Caco-2 (cell line): Measurements from ENCODE around the gene ABCA5. TPM values are rescaled to one million over a fixed set of nuclear protein-coding genes. Genes with fewer than 3 reads are reported as not detected.

Experiments
- BruUV-seq: library from RNA; stranded (reverse); fragments of 400-500 nt; replicated peaks from 2 replicates; lab custom pipeline; 2021; lab: Mats Ljungman, UMichigan
- CTCF ChIA-PET: fragments of 300-600 bp; sonication (Branson Sonifier 250); formaldehyde crosslinking; loops from one replicate; lab custom pipeline; 2022; ENCODE audit warnings: antibody characterized with exemption; lab: Charles Lee
- POLR2A ChIA-PET: fragments of 300-600 bp; sonication (Branson Sonifier 250); formaldehyde crosslinking; loops from one replicate; lab custom pipeline; 2022; ENCODE audit warnings: antibody characterized with exemption; lab: Charles Lee
- DNase-seq, 2 experiments: peaks; one replicate each; pipeline versions ENCODE4 v3.0.0 to v3.0.0-alpha.2; 2020 to 2022
- H3K27me3 ChIP-seq: replicated peaks from 2 replicates; pipeline ENCODE4 v1.6.0; 2011; ENCODE audit warnings: low read length; ENCODE audit not compliant: control insufficient read depth, insufficient read depth
- H3K36me3 ChIP-seq: 2 replicates; pipeline ENCODE4 v1.5.1; 2011; ENCODE audit warnings: low read length; ENCODE audit not compliant: control insufficient read depth, insufficient read depth
- H3K4me1 ChIP-seq: fragments of 250-450 bp; sonication (Bioruptor Pico); 2 replicates; pipeline ENCODE4 v1.5.1; 2020; ENCODE audit warnings: mild to moderate bottlenecking
- H3K4me3 ChIP-seq: 2 replicates; pipeline ENCODE4 v1.5.1; 2011; ENCODE audit warnings: low read depth, mild to moderate bottlenecking, control low read depth, low read length
- H3K9me3 ChIP-seq: fragments of 250-450 bp; sonication (Bioruptor Pico); 2 replicates; pipeline ENCODE4 v1.5.1; 2020; ENCODE audit warnings: mild to moderate bottlenecking, moderate library complexity
- H3K27ac Mint-ChIP-seq: one replicate; pipeline ENCODE4 v1.8.0; 2022; ENCODE audit warnings: mixed read lengths; ENCODE audit not compliant: unreplicated experiment
- H3K27me3 Mint-ChIP-seq: one replicate; pipeline ENCODE4 v1.8.0; 2022; ENCODE audit warnings: mixed read lengths; ENCODE audit not compliant: insufficient read depth, unreplicated experiment
- H3K36me3 Mint-ChIP-seq: one replicate; pipeline ENCODE4 v1.8.0; 2022; ENCODE audit warnings: mild to moderate bottlenecking, mixed read lengths; ENCODE audit not compliant: insufficient read depth, unreplicated experiment
- H3K4me1 Mint-ChIP-seq: one replicate; pipeline ENCODE4 v1.8.0; 2022; ENCODE audit warnings: low read depth, mixed read lengths; ENCODE audit not compliant: unreplicated experiment
- H3K4me3 Mint-ChIP-seq: one replicate; pipeline ENCODE4 v1.8.0; 2022; ENCODE audit warnings: mild to moderate bottlenecking, moderate library complexity, mixed read lengths; ENCODE audit not compliant: unreplicated experiment
- H3K9me3 Mint-ChIP-seq: one replicate; pipeline ENCODE4 v1.8.0; 2022; ENCODE audit warnings: mixed read lengths; ENCODE audit not compliant: unreplicated experiment
- CTCF ChIP-seq, 2 experiments: fragments of 200-600 bp in 1 of 2; IDR thresholded peaks; 1 replicate in 1 of 2; 2 replicates in 1 of 2; pipeline versions ENCODE4 v1.5.1 to v1.8.0; 2011 to 2022; ENCODE audit warnings: antibody characterized with exemption in 1 of 2, control low read depth in 1 of 2, inconsistent platforms in 1 of 2, low read depth in 1 of 2, low read length in 1 of 2, mild to moderate bottlenecking in 1 of 2, moderate library complexity in 1 of 2; ENCODE audit not compliant: insufficient read depth in 1 of 2, severe bottlenecking in 1 of 2, unreplicated experiment in 1 of 2
- intact Hi-C: fragments of 100-400 bp; cut with micrococcal nuclease; formaldehyde crosslinking; loops from one replicate; pipeline ENCODE4 v1.10.0; 2022; ENCODE audit not compliant: unreplicated experiment
- total RNA-seq: library from RNA; stranded (reverse); gene quantifications from 2 replicates; pipeline ENCODE4 v1.2.3, GENCODE V29; 2022

The ABCA5 gene
- total RNA-seq, 1 experiment from 2014 or later = 11.0 TPM

- no peak overlapping the region for H3K27ac Mint-ChIP-seq
- no TSS peak for BruUV-seq
- ChIA-PET POLR2A (no interaction called here), CTCF (no interaction called here)
- Histone ChIP-seq H3K9me3 (no peaks in the 10 kb centered on the region; the same call in 1 of the 2 replicates), H3K4me1 (0 out of 2 replicates have a peak, but pooled peaks cover 3% of the 10 kb centered on the region), H3K4me3 (no peak overlapping the region), H3K27me3 (no peaks in the 10 kb centered on the region), H3K36me3 (no peaks in the 10 kb centered on the region)
- TF ChIP-seq CTCF (IDR thresholded peaks at IDR 0.05; ENCODE audit: insufficient read depth in 1 of 2, low read depth in 1 of 2, low read length in 1 of 2, severe bottlenecking in 1 of 2, unreplicated experiment in 1 of 2) = no peak
- H3K4me1 Mint-ChIP-seq = no peaks in the 10 kb centered on the region
- no peaks in the 10 kb centered on the region for H3K36me3 Mint-ChIP-seq
- no peak overlapping the region for H3K4me3 Mint-ChIP-seq
- no peaks in the 10 kb centered on the region for H3K27me3 Mint-ChIP-seq
- no peak for DNase-seq
- intact Hi-C loops = no loop called here
- H3K9me3 Mint-ChIP-seq = peaks cover 23% of the 10 kb centered on the region
These were observed 99.4 kb downstream of the ABCA5 start for GRCh38 chr17:69227541-69227940.

- Histone ChIP-seq H3K4me3 (no peak overlapping the region), H3K4me1 (0 out of 2 replicates have a peak, but pooled peaks cover 3% of the 10 kb centered on the region), H3K9me3 (no peaks in the 10 kb centered on the region; the same call in 1 of the 2 replicates), H3K36me3 (no peaks in the 10 kb centered on the region), H3K27me3 (no peaks in the 10 kb centered on the region)
- ChIA-PET POLR2A (no interaction called here), CTCF (interaction anchor here (0.6 kb wide), 1 partner anchor 11 kb away, joined by 6 read pairs; no protein-coding TSS in a partner anchor)
- intact Hi-C loops = no loop called here
- Mint-ChIP-seq H3K4me3 (no peak overlapping the region), H3K4me1 (peaks cover 16% of the 10 kb centered on the region), H3K27ac (no peak overlapping the region), H3K27me3 (no peaks in the 10 kb centered on the region), H3K9me3 (peaks cover 12% of the 10 kb centered on the region), H3K36me3 (no peaks in the 10 kb centered on the region)
- no peak for TF ChIP-seq CTCF (IDR thresholded peaks at IDR 0.05; ENCODE audit: insufficient read depth in 1 of 2, low read depth in 1 of 2, low read length in 1 of 2, severe bottlenecking in 1 of 2, unreplicated experiment in 1 of 2)
- DNase-seq = no peak
- no TSS peak for BruUV-seq
These were observed 103.1 kb downstream of the ABCA5 start for GRCh38 chr17:69223809-69224208.

GRCh38 chr17:69222707-69223258, 104.2 kb downstream of the ABCA5 start:
- Histone ChIP-seq H3K27me3 (no peaks in the 10 kb centered on the region), H3K9me3 (no peaks in the 10 kb centered on the region; the same call in 1 of the 2 replicates), H3K36me3 (no peaks in the 10 kb centered on the region), H3K4me1 (0 out of 2 replicates have a peak, but pooled peaks cover 3% of the 10 kb centered on the region), H3K4me3 (no peak overlapping the region)
- BruUV-seq = no TSS peak
- Mint-ChIP-seq H3K36me3 (no peaks in the 10 kb centered on the region), H3K4me1 (peaks cover 16% of the 10 kb centered on the region), H3K27me3 (no peaks in the 10 kb centered on the region), H3K4me3 (no peak overlapping the region), H3K9me3 (peaks cover 12% of the 10 kb centered on the region), H3K27ac (no peak overlapping the region)
- intact Hi-C loops = no loop called here
- ChIA-PET POLR2A (no interaction called here), CTCF (no interaction called here)
- no peak for TF ChIP-seq CTCF (IDR thresholded peaks at IDR 0.05; ENCODE audit: insufficient read depth in 1 of 2, low read depth in 1 of 2, low read length in 1 of 2, severe bottlenecking in 1 of 2, unreplicated experiment in 1 of 2)
- DNase-seq = no peak
